ENCODE results near the gene NELL1. TPM values are rescaled to one million over a fixed set of nuclear protein-coding genes. Genes with fewer than 3 reads are reported as not detected.

Gene NELL1
- total RNA-seq, 1 experiment from 2014 or later, result not detected

DNA sequence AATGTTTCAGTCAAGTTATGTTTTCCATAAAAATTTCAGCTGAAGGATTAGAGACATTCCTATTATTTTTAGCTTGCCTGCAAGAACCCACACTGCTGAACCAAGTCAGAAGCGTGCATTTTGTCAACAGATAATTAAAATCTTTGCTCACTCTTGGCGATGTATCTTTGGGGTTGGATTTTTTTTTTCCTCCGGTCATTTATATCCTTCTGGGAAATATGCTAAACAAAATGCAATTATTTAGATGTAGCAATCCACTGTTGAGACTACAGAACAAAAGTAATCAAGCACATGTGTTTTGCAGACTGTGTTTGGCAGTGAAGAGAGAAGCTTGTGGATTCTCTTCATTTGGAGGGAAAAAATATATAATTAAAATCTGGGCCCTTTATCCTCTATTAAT, 15.3 kb upstream of the NELL1 start:
- DNase-seq, result no peak
- Histone ChIP-seq H3K27me3 (no peaks in the 10 kb centered on the region), H3K4me3 (no peak overlapping the region), H3K9me3 (no peaks in the 10 kb centered on the region), H3K36me3 (no peaks in the 10 kb centered on the region)

DNA sequence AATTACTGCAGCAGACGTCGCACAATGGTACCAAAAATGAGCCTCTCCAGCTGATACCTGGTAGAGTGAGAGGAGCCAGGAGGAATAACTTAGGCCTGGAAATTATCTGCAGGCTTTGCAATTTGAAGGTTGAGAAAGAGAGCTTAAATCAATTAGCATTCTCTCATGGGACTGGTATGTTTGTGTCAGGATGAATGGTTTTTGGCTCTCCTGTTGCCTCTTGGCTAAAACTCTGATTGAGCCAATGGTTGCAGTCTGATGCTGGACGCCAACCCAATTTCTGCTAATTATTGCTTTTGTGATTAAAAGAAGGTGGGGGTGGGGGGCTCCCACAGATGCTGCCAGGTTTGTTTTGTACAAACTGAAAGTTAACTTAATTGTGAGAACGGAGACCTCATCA, 12.5 kb upstream of the NELL1 start:
- no peaks in the 10 kb centered on the region for H3K36me3 ChIP-seq
- H3K9me3 ChIP-seq, result no peaks in the 10 kb centered on the region
- no peak overlapping the region for H3K4me3 ChIP-seq
- no peak for DNase-seq
- no peaks in the 10 kb centered on the region for H3K27me3 ChIP-seq

DNA sequence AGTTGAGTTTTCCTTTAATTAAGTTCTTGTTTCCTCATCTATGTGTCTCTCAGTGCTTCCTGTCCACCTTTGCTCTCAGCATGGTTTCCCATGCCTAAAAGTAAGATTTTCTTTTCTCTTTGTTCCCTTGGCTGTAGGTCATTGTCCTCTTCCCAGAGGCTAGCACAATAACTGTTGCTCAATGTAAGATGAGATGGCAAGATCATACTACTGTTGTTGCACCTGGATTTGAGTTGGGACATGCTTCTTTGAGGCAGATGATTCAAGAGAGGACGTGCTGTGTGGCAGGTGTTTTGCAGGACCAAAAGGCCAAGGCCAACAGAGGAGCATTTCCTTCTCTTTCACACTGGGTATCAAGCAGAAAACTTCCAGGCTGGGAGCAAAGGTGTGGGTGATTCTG, 11.3 kb upstream of the NELL1 start:
- Histone ChIP-seq H3K36me3 (no peaks in the 10 kb centered on the region), H3K4me3 (no peak overlapping the region), H3K27me3 (no peaks in the 10 kb centered on the region), H3K9me3 (no peaks in the 10 kb centered on the region)
- DNase-seq, result no peak

DNA sequence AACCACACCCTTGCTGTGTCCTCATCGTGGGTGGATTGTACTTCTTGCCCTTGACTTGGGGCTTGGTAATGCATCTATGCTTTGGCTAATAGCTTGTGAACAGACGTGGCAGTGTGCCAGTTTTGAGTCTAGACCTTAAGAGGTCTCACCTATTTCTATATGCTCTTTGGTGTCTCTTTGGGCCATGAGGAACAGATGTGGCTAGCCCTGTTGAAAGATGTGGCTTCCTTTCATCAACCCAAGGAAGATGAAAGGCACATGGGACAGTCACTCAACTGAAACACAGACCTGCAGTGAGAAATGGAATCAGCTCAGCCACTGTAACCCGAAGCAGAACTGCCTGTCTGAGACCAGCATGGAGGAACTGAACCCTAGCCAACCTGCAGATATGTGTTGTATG, 7.9 kb upstream of the NELL1 start:
- Histone ChIP-seq H3K36me3 (no peaks in the 10 kb centered on the region), H3K9me3 (no peaks in the 10 kb centered on the region), H3K4me3 (no peak overlapping the region), H3K27me3 (no peaks in the 10 kb centered on the region)
- no peak for DNase-seq

DNA sequence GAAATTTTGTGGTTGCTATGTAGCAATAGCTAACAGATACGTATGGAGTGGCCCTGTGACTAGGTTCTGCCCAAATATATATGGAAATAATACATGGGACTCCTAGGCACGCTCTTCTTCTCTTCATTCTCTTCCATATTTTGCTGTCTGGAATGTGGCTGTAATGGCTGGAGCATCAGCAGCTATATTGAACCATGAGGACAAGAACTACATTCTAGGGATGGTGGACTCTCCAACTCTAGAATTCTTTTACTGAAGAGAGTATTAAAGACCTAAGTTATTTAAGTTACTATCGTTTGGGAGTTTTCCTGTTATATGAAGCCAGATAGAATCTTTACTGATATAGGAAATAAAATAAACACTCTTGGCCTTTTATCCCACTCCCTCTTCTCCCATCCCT, 7.5 kb upstream of the NELL1 start:
- Histone ChIP-seq H3K36me3 (no peaks in the 10 kb centered on the region), H3K4me3 (no peak overlapping the region), H3K9me3 (no peaks in the 10 kb centered on the region), H3K27me3 (no peaks in the 10 kb centered on the region)
- no peak for DNase-seq

DNA sequence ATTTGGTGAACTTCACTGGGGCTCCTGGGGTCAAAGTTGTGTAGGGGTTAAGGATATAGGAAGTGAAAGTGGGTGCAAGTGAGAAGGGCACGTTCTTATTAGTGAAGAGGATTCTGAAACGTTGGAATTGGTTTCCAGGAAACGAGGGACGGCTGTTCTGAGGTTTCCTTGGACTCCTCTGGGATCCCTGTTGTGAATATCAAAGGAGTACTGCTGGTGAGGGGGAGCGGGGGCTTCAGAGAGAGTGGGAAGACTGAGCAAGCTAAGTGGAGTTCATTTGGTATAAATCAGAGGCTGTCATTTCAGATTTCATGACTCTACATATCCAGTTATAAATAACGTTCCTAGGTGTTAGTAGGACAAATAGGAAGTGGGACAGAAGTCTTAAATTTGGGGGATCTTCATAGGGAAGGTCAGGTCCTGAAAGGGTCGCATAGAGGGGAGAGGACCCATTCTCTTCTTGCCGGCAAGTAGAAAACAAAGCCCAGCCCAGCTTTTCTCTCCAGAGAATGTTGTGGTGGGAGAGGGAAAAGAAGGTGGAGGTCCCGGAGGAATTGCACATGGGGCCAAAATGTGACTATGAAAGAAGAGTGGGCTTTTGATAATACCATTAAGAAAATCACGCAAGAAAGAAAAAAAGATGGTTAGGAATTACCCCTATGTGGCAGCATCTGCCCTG, 1.1 kb upstream of the NELL1 start:
- Histone ChIP-seq H3K27me3 (peaks cover 23% of the 10 kb centered on the region), H3K36me3 (no peaks in the 10 kb centered on the region), H3K9me3 (no peaks in the 10 kb centered on the region), H3K4me3 (no peak overlapping the region)
- no peak for DNase-seq

DNA sequence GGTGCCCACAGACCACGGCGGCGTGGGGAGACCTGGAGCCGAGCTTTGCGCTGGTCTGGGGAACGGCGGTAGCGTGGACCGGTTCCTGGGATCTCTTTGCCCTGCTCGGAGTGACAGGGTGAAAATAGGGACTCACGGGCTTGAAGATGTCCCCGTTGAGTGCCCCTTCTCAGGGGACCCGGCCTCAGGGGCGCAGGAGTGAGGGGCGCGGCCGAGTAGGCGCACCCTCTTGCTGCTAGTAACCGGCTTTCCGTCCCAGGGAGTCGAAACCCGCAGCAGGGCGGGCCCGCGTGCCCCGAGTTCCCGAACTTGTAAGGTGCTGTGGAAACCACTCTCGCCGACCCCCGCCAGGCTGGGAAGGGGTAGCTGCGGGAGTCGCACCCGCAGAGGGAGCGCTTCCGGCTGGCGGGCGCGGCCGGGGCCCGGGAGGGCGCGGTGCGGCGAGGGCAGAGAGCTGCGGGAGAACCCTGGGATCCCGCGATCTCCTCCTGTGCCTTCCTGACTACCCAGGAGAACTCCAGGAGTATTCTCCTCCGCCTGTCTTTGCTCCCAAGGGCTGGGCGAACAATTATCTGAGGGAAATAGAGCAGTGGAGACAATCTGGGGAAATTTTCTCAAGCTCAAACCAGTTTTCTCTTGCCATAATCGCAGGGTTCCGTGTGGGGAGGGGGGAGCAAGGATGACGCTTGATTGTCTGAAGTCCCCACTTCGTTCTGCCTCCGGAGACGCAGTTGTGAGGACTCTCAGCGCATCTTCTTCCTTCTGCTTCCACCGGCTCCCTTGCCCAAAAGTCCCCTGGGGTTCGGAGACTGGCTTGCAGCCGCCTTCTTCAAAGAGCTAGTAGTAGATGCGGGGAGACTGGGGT, 666 bp downstream of the NELL1 start:
- Histone ChIP-seq H3K27me3 (peaks cover 23% of the 10 kb centered on the region), H3K4me3 (no peak overlapping the region), H3K36me3 (no peaks in the 10 kb centered on the region), H3K9me3 (no peaks in the 10 kb centered on the region)
- no peak for DNase-seq

DNA sequence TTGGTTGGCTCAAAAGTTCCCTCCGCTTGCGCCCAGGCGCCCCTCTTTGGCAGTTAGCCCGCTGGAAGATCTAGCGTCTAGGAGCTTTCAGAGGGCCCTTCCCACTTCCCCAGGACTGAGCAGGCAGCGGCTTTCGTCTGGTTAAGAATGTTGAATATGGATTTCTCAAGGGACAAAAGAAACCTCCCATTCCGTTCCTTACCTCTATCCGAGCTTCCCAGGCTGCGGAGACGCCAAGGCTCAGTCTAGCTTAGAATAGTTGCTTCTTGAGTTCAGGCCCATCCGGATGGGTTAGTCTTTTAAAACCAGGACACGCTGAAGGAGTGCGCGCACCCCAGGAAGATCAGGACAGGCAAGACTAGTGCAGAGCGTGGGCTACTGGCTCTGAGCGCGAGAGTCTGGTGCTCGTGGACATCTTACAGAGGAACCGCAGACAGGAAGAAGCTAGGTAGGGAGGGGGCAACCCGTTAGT, 1.6 kb downstream of the NELL1 start:
- Histone ChIP-seq H3K27me3 (peaks cover 23% of the 10 kb centered on the region), H3K9me3 (no peaks in the 10 kb centered on the region), H3K36me3 (no peaks in the 10 kb centered on the region), H3K4me3 (no peak overlapping the region)
- no peak for DNase-seq

DNA sequence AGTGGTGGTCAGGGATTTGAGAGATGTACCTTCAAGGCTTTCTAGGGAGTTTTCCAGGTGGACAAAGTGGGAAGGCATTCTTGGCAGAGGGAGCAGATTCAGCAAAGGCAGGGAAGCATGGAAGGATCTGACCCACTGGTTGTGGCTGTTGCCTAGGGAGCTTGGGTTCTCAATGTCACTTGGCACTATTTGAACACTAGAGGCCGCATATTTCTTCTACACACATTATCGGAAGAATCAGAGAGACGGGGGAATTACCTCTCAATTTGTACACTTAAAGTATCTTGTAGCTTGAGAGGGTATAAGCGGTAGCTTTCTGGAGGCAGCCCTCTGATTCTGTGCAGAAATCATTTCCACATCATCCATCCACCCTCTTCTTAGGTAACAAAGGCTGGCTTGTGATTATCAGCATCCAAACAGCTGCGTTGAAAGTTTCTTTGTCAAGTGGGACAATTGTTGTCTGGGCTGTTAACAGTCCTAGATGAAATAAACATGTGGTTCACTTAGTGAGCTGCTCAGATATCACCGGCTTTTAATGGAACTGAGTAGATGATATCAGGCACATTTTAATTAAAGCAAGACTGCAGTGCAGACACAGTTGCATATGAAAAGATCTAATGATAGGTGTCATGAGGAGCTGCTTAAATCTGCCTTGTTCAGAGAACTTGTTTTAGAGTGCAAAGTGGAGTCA, 2.6 kb downstream of the NELL1 start:
- no peak for DNase-seq
- Histone ChIP-seq H3K27me3 (peaks cover 23% of the 10 kb centered on the region), H3K36me3 (no peaks in the 10 kb centered on the region), H3K4me3 (no peak overlapping the region), H3K9me3 (no peaks in the 10 kb centered on the region)

DNA sequence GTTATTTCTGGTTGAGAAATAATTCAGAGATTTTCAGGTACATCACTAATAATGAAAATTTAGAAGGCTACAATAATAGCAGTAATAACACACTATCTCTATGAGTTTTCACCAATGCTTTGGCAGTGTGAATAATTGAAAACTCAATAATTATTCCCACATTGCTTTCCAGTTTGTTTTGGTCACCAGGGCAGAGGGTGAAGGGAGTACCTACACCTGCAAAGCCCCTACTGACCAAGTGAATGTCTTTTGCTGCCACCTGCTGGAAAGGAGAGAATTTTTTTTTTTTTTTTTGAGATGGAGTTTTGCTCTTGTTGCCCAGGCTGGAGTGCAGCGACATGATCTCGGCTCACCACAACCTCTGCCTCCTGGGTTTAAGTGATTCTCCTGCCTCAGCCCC, 3.2 kb downstream of the NELL1 start:
- peaks cover 23% of the 10 kb centered on the region for H3K27me3 ChIP-seq
- H3K4me3 ChIP-seq, result no peak overlapping the region
- no peaks in the 10 kb centered on the region for H3K36me3 ChIP-seq
- H3K9me3 ChIP-seq, result no peaks in the 10 kb centered on the region
- DNase-seq, result no peak

DNA sequence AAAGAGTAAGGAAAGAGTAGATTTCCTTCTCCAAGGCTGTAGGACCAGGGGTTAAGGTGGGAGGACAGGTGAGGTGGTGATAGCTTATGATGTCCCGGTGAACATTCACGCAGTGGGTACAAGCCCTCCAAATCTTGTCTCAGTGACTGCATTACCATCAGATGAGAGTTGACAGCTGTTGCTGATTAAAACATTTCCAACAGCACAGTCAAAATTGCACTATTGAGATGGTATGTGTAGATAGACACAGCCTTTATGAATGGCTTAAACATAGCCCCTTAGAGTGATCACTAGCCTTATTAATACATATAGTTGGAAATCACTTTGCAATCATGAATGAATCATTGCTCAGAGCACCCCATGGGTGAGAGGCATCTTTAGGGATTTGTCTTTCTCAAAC, 7.3 kb downstream of the NELL1 start:
- DNase-seq, result no peak
- peaks cover 4% of the 10 kb centered on the region; the same call in 1 of the 2 replicates for H3K27me3 ChIP-seq
- H3K36me3 ChIP-seq, result no peaks in the 10 kb centered on the region
- H3K4me3 ChIP-seq, result no peak overlapping the region
- no peaks in the 10 kb centered on the region for H3K9me3 ChIP-seq

DNA sequence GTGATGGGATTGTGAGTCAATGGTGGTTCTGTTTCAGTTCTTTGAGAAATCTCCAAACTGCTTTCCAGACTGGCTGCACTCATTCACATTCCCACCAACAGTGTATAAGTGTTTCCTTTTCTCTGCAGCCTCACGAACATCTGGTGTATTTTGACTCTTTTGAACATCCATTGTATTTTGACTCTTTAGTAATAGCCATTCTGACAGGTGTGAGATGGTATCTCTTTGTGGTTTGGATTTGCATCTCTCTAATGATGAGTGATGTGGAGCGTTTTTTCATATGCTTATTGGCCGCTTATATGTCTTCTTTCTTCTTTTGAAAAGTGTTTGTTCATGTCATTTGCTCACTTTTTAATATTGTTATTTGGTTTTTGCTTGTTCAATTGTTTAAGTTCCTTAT, 19.4 kb downstream of the NELL1 start:
- Histone ChIP-seq H3K36me3 (no peaks in the 10 kb centered on the region), H3K9me3 (no peaks in the 10 kb centered on the region), H3K4me3 (no peak overlapping the region), H3K27me3 (no peaks in the 10 kb centered on the region)
- DNase-seq, result no peak

DNA sequence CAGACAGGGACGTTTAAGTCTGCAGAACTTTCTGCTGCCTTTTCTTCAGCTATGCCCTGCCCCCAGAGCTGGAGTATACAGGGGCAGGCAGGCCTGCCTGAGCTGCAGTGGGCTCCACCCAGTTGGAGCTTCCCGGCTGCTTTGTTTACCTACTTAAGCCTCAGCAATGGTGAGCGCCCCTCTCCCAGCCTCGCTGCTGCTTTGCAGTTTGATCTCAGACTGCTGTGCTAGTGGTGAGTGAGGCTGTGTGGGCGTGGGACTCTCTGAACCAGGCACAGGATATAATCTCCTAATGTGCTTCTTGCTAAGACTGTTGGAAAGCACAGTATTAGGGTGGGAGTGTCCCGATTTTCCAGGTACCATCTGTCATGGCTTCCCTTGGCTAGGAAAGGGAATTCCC, 38.5 kb downstream of the NELL1 start:
- Histone ChIP-seq H3K9me3 (no peaks in the 10 kb centered on the region), H3K4me3 (no peak overlapping the region), H3K27me3 (no peaks in the 10 kb centered on the region), H3K36me3 (no peaks in the 10 kb centered on the region)
- DNase-seq, result no peak

DNA sequence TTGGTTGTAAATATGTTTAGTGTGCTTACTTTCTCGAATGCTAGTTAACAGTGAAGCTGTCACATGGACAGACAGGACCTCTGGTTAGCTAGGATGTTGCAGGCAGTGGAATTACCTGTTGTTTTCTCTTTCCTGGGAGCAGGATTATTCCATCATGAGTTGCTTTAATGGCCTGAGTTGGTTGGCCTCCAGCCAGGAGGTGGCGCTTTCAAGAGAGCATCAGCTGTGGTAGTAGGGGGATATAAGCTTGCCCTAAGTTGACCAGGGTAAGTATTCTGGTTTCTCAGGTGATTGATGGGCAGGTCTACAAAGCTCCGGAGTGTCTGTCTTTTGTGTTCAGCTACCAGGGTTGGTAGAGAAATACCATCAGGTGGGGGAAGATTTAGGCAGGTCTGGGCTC, 43.5 kb downstream of the NELL1 start:
- Histone ChIP-seq H3K4me3 (no peak overlapping the region), H3K9me3 (no peaks in the 10 kb centered on the region), H3K27me3 (no peaks in the 10 kb centered on the region), H3K36me3 (no peaks in the 10 kb centered on the region)
- DNase-seq, result no peak

DNA sequence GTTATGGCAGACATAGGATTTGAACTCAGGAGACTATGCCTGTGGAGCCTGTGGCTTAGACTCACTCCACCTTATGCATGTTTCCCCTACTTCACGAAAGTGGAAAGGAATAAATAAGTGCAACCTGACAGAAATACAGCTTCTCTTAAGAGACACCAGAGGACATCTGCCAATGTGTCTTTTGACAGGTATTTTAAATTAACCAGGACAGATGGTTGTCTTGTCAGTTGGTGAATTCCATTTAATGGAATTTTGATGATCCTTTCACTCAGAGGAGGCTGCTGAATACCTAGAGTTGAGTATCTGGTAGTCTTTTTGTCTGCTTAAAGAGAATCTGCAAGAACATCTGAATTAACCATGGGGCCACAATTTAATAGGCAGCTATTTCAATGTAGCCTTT, 46.1 kb downstream of the NELL1 start:
- no peak for DNase-seq
- H3K27me3 ChIP-seq, result no peaks in the 10 kb centered on the region

DNA sequence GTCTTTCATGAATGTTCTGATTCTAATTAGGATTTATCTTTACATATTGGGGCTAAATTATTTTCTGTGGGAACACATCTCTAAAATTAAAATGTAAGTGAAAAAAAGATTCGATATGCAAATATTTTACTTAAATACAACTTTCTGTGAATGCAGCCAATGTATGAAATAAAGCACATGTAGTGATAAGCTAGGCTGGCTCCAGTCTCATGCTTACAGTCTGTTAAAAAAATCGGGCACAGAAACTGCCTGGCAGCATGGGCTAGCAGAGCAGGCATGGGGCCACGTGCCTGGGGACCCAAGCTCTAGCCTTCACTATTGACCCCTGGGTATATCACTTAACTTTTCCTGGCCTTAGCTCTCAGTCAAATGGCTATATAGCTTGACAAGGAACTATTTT, 46.5 kb downstream of the NELL1 start:
- Histone ChIP-seq H3K27me3 (no peaks in the 10 kb centered on the region), H3K4me3 (no peak overlapping the region), H3K36me3 (no peaks in the 10 kb centered on the region), H3K9me3 (no peaks in the 10 kb centered on the region)
- no peak for DNase-seq

More for the DNA sequence above, 46.1 kb downstream of the NELL1 start:
- no peaks in the 10 kb centered on the region for H3K9me3 ChIP-seq
- H3K36me3 ChIP-seq, result no peaks in the 10 kb centered on the region
- H3K4me3 ChIP-seq, result no peak overlapping the region

DNA sequence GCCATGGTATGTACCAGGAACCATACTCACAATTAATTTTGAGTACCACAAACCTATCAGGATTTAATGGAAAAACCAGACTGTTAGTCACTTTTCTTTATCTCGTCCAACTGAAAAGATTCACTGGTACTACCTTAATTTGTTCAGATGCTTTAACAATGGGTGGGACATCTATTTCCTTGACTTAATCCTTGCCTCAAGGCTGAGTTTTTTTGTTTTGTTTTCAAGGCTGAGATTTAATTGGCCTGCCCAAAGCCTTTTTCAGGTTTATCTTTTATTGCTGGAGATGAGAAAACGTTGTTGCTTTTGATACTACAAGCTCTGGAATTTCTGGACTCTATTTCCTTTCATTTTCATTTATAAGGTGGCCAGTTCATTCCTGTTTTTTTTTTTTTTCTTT, 50.4 kb downstream of the NELL1 start:
- Histone ChIP-seq H3K9me3 (no peaks in the 10 kb centered on the region), H3K36me3 (no peaks in the 10 kb centered on the region), H3K27me3 (no peaks in the 10 kb centered on the region), H3K4me3 (no peak overlapping the region)
- no peak for DNase-seq
